GM12878 (cell line): Measurements from ENCODE around the gene VTA1. TPM values are rescaled to one million over a fixed set of nuclear protein-coding genes. Genes with fewer than 3 reads are reported as not detected.

Experiments used
- ATAC-seq: fragments of 200-7000 bp; cut with Tn5 transposase; 3 replicates; pipeline ENCODE4 v1.9.1; 2020; ENCODE audit warnings: mild to moderate bottlenecking, moderate library complexity
- BruUV-seq: library from RNA; stranded (reverse); fragments of 400-500 nt; replicated peaks from 2 replicates; lab custom pipeline; 2021; lab: Mats Ljungman, UMichigan
- CTCF ChIA-PET: fragments of 300-600 bp; sonication (Branson Sonifier 250); formaldehyde crosslinking; extraction: SDS; loops from one replicate; lab custom pipeline; 2021; ENCODE audit warnings: inconsistent platforms; lab: Yijun Ruan, JAX
- POLR2A ChIA-PET: fragments of 350-600 bp; formaldehyde crosslinking; extraction: SDS; loops from one replicate; lab custom pipeline; 2021; ENCODE audit warnings: inconsistent platforms; lab: Charles Lee
- RAD21 ChIA-PET: fragments of 300-600 bp; sonication (Branson Sonifier 250); formaldehyde crosslinking; loops from one replicate; lab custom pipeline; 2023; ENCODE audit warnings: antibody characterized with exemption; ENCODE audit not compliant: unreplicated experiment; lab: Charles Lee
- SMC1A ChIA-PET: fragments of 300-600 bp; sonication (Branson Sonifier 250); formaldehyde crosslinking; loops from one replicate; lab custom pipeline; 2023; ENCODE audit not compliant: unreplicated experiment, uncharacterized antibody; lab: Charles Lee
- DNase-seq: peaks from one replicate; pipeline ENCODE4 v3.0.0-alpha.2; 2011; ENCODE audit warnings: low read depth, low spot score
- FAIRE-seq: peaks from 3 replicates; lab custom pipeline; 2011; peaks lifted over from hg19 to GRCh38; lab: Jason Lieb, UNC
- H2AFZ ChIP-seq: 2 replicates; pipeline ENCODE4 v1.6.0; 2011; ENCODE audit warnings: low read depth, low read length, control low read depth; ENCODE audit not compliant: control insufficient read depth
- H3K27ac ChIP-seq: 2 replicates; pipeline ENCODE4 v1.5.1; 2011; ENCODE audit warnings: control low read depth; ENCODE audit not compliant: control insufficient read depth, insufficient read depth
- H3K27me3 ChIP-seq, 2 experiments: replicated peaks in 1 of 2; 2 replicates each; pipeline versions ENCODE4 v1.6.0 to v1.6.1; 2011; ENCODE audit warnings: low read length in 1 of 2; ENCODE audit not compliant: control insufficient read depth in 2 of 2, insufficient read depth in 2 of 2
- H3K36me3 ChIP-seq, 2 experiments: 2 replicates each; pipeline ENCODE4 v1.5.1; 2011; ENCODE audit warnings: low read length in 1 of 2; ENCODE audit not compliant: control insufficient read depth in 2 of 2, insufficient read depth in 2 of 2
- H3K4me1 ChIP-seq: 2 replicates; pipeline ENCODE4 v1.6.1; 2011; ENCODE audit warnings: mild to moderate bottlenecking, low read length, moderate library complexity, mixed read lengths; ENCODE audit not compliant: control insufficient read depth, insufficient read depth
- H3K4me2 ChIP-seq: 2 replicates; pipeline ENCODE4 v1.6.0; 2011; ENCODE audit warnings: control low read depth; ENCODE audit not compliant: control insufficient read depth, insufficient read depth
- H3K4me3 ChIP-seq: fragments of 200-600 bp; sonication (generic); 2 replicates; pipeline ENCODE4 v1.5.1; 2016
- H3K79me2 ChIP-seq: 2 replicates; pipeline ENCODE4 v1.6.0; 2011; ENCODE audit warnings: low read length; ENCODE audit not compliant: control insufficient read depth, insufficient read depth
- H3K9ac ChIP-seq: 2 replicates; pipeline ENCODE4 v1.8.0; 2011; ENCODE audit warnings: low read length, control low read depth, mixed read lengths; ENCODE audit not compliant: control insufficient read depth, insufficient read depth
- H3K9me3 ChIP-seq: replicated peaks from 3 replicates; pipeline ENCODE4 v1.5.1; 2011; ENCODE audit warnings: mild to moderate bottlenecking, low read length; ENCODE audit not compliant: control insufficient read depth, insufficient read depth
- H4K20me1 ChIP-seq: 2 replicates; pipeline ENCODE4 v1.6.0; 2011; ENCODE audit not compliant: control insufficient read depth, insufficient read depth
- FOXK2 ChIP-seq: fragments of 450-650 bp; IDR thresholded peaks from 2 replicates; pipeline ENCODE4 v1.6.1; 2017; ENCODE audit warnings: mild to moderate bottlenecking, moderate library complexity
- IRF4 ChIP-seq: IDR thresholded peaks from 2 replicates; pipeline ENCODE4 v1.6.1; 2011; ENCODE audit warnings: low read depth, low read length
- KAT2A ChIP-seq: conservative IDR thresholded peaks from 2 replicates; pipeline ENCODE4 v1.6.1; 2011; ENCODE audit warnings: low read depth, low read length; ENCODE audit not compliant: control insufficient read depth
- MAX ChIP-seq: IDR thresholded peaks from 2 replicates; pipeline ENCODE4 v1.6.1; 2012; ENCODE audit warnings: low read depth, low read length, improper control_type of control experiment
- ZBTB4 ChIP-seq: fragments of 450-650 bp; formaldehyde crosslinking; IDR thresholded peaks from 2 replicates; pipeline ENCODE4 v1.4.0; 2022; ENCODE audit warnings: mild to moderate bottlenecking, moderate library complexity
- WGBS: methylation state at CpG from one replicate; pipeline ENCODE4 v1.1.6; 2016; ENCODE audit warnings: low lambda C conversion rate; ENCODE audit not compliant: insufficient replicate concordance, insufficient coverage; ENCODE audit errors: missing lambda C conversion rate; 5-methylcytosine and 5-hydroxymethylcytosine counted together
- in situ Hi-C: fragments of 300-500 bp; cut with MboI; formaldehyde crosslinking; loops from 9 replicates; pipeline ENCODE4 v1.14.3; 2018; ENCODE audit warnings: mixed read lengths
- intact Hi-C: fragments of 100-400 bp; cut with micrococcal nuclease; formaldehyde crosslinking; loops from one replicate; pipeline ENCODE4 v1.14.2; 2022; ENCODE audit not compliant: unreplicated experiment
- polyA plus RNA-seq, 11 experiments: library from polyadenylated mRNA; depleted of rRNA in 4 of 11; unstranded in 6 of 11; stranded (reverse) in 5 of 11; fragments of >200 nt; fragmentation: Nextera tagmentation in 4 of 11; fragmentation: Illumina TruSeq in 1 of 11; extraction: Ambion mirVana in 4 of 11; extraction: Trizol in 1 of 11; gene quantifications; 1 replicate in 1 of 11; 2 replicates in 10 of 11; pipeline versions ENCODE4 v1.2.1 to v1.2.3, GENCODE V29; 2011 to 2016; ENCODE audit warnings: inconsistent platforms in 2 of 11, missing spikeins in 2 of 11, low read depth in 1 of 11
- total RNA-seq, 4 experiments: library from RNA; depleted of rRNA in 3 of 4; stranded (reverse); fragments of >200 nt in 3 of 4; fragmentation: Illumina TruSeq in 1 of 4; extraction: Trizol in 1 of 4; gene quantifications; 2 replicates each; pipeline versions ENCODE4 v1.2.1 to v1.2.3, GENCODE V29; 2013 to 2021

The VTA1 gene
- total and polyA plus RNA-seq, 10 of the 15 experiments (the other 5 are each of a cell fraction or from before 2014, with no cell fraction given): 48.3 to 126 (median 90.7) TPM

- 42% methylated on average over 4 of the region's 4 CpGs for WGBS
- no TSS peak for BruUV-seq
Measured at GRCh38 chr6:142242269-142242668, 95.2 kb downstream of the VTA1 start.

More at GRCh38 chr6:142242269-142242668, 95.2 kb downstream of the VTA1 start:
- Histone ChIP-seq H3K4me1 (no peaks in the 10 kb centered on the region), H3K4me3 (no peak overlapping the region), H3K36me3 (no peaks in the 10 kb centered on the region), H3K9me3 (no peaks in the 10 kb centered on the region), H3K27ac (no peak overlapping the region), H4K20me1 (no peaks in the 10 kb centered on the region), H2AFZ (no peak overlapping the region), H3K27me3 (no peaks in the 10 kb centered on the region; a peak in 1 of 4 replicates), H3K9ac (no peak overlapping the region), H3K79me2 (no peaks in the 10 kb centered on the region), H3K4me2 (no peak overlapping the region)
- ATAC-seq (no peak), FAIRE-seq (no peak), DNase-seq (no peak)
- in situ Hi-C loops (no loop called here), intact Hi-C loops (no loop called here)
- ChIA-PET RAD21 (no interaction called here), POLR2A (no interaction called here), SMC1A (interaction anchor here (1.6 kb wide), 1 partner anchor 13 kb away, joined by 4 read pairs; no protein-coding TSS in a partner anchor), CTCF (interaction anchor here (2.6 kb wide), 1 partner anchor 34 kb away, joined by 8 read pairs; no protein-coding TSS in a partner anchor)
- TF ChIP-seq MAX: no peak
- TF ChIP-seq IRF4: no peak
- TF ChIP-seq FOXK2: no peak
- no peak for TF ChIP-seq ZBTB4 (CRISPR knock-in tag)
- TF ChIP-seq KAT2A: no peak
